Fibroblast of villous mesenchyme (primary cell): ENCODE results near the gene MACROD1. TPM values are rescaled to one million over a fixed set of nuclear protein-coding genes. Genes with fewer than 3 reads are reported as not detected.

Source experiments
- DNase-seq: peaks from one replicate; pipeline ENCODE4 v3.0.0-alpha.2; 2010; ENCODE audit warnings: low read depth
- H3K4me3 ChIP-seq: 2 replicates; pipeline ENCODE4 v1.5.1; 2011; ENCODE audit warnings: low read depth, mild to moderate bottlenecking, low read length
- total RNA-seq: library from RNA; depleted of rRNA; stranded (reverse); fragments of >200 nt; gene quantifications from 2 replicates; pipeline ENCODE4 v1.2.3, GENCODE V29; 2012
- TF ChIP-seq, protein P1 (sequence below): IDR thresholded peaks from 2 replicates; pipeline ENCODE4 v1.5.1; 2012; ENCODE audit warnings: low read depth, mild to moderate bottlenecking, low read length; ENCODE audit not compliant: insufficient read depth

Gene MACROD1
- total RNA-seq, 1 donor, result 8.6 TPM

GRCh38 chr11:64086258-64087123, 79.4 kb downstream of the MACROD1 start:
- no peak overlapping the region for H3K4me3 ChIP-seq
- peak; percentile 56 for DNase-seq
- TF ChIP-seq, protein P1, sequence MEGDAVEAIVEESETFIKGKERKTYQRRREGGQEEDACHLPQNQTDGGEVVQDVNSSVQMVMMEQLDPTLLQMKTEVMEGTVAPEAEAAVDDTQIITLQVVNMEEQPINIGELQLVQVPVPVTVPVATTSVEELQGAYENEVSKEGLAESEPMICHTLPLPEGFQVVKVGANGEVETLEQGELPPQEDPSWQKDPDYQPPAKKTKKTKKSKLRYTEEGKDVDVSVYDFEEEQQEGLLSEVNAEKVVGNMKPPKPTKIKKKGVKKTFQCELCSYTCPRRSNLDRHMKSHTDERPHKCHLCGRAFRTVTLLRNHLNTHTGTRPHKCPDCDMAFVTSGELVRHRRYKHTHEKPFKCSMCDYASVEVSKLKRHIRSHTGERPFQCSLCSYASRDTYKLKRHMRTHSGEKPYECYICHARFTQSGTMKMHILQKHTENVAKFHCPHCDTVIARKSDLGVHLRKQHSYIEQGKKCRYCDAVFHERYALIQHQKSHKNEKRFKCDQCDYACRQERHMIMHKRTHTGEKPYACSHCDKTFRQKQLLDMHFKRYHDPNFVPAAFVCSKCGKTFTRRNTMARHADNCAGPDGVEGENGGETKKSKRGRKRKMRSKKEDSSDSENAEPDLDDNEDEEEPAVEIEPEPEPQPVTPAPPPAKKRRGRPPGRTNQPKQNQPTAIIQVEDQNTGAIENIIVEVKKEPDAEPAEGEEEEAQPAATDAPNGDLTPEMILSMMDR, result no peak

DNA sequence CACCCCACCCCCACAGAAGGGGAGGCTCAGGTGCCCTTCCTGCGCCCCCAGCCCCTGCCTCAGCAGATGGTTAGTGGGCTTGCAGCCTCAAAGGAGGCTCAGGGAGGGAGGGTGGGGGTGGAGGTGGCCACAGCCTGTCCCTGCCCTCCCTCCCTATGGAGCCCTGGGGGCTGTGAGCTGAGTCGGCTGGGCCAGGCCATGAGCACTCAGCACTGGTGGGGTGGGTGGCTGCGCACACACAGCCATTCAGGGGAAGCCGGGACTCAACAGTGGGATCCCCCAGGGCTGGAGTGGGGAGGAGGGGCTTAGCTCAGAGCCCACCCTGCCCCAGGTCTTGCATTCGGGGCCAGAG, 80.0 kb downstream of the MACROD1 start:
- no peak for DNase-seq

DNA sequence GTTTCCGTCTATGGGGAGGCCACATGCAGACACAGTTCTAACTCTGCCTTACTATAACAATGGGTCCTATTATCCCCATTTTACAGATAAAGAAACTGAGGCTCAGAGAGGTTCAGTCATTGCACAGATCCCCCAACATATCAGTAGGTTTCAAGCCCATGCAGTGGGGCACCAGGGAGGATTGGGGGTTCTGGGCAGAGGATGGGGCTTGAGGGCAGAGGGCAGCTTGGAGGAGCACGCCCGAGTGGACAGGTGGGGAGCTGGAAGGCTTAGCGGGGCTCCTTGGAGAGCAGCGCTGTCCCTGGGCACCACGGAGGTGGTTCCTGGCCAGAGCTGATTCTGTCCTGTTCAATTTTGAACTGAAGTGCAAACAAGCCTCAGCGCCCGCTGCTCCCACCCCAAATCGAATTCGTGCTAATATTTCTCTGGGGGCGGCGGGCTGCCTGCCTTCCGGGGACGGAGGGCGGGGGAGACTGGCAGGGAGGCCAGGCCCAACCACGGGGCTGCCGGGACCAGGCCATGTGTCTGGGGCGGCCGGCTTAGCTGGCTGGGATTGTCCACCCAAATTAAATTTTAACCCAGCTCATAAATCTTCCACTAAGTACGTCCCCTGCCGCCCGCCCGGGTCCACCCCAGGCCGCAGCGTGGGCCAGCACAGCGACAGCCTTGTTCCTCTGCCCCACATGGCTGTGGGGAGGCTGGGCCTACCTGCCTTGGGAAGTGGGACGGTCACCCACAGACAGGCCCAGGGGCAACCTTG, 80.8 kb downstream of the MACROD1 start:
- H3K4me3 ChIP-seq, result no peak overlapping the region
- TF ChIP-seq, protein P1, result no peak
- DNase-seq, result no peak

More for the DNA sequence above, 80.0 kb downstream of the MACROD1 start:
- H3K4me3 ChIP-seq, result no peak overlapping the region
- TF ChIP-seq, protein P1, result no peak

DNA sequence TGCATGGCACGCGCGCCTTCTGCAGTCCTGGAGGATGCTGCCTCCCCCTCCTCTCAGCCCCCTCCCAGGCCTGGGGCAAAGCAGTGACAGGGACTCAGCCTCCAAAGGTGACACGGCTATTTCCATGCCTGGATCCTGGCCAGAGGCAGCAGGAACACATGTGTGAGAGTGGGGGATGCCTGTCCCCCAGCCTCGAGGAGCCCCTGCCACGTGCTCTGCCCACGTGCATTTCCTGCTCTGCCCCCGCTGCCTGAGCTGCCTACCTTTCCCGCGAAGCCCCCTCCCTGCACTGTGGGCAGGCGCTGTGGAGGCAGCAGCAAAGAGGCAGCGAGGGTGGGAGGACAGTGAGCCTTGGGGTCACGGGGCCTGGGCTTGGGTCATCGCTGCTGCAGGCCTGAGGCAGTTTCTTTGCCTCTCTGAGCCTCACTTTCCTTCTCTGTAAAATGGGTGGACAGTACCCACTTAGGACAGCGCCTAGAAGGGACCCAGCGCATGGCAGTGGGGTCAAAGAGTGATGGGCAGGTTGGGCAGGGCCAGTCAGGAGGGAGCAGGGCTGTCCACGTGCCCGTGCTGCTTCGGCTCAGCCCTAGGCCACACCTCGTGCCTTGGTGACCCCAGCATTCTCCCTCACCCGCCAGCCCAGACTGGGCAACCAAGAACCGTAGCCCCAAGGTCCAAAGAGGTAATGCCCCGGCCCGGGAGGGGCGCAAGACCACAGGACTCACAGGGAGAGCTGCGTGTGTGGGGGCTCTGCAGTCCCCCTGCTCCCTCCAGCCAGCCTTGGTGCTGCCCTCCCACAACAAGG, 81.6 kb downstream of the MACROD1 start:
- TF ChIP-seq, protein P1, result no peak
- no peak for DNase-seq
- H3K4me3 ChIP-seq, result no peak overlapping the region

DNA sequence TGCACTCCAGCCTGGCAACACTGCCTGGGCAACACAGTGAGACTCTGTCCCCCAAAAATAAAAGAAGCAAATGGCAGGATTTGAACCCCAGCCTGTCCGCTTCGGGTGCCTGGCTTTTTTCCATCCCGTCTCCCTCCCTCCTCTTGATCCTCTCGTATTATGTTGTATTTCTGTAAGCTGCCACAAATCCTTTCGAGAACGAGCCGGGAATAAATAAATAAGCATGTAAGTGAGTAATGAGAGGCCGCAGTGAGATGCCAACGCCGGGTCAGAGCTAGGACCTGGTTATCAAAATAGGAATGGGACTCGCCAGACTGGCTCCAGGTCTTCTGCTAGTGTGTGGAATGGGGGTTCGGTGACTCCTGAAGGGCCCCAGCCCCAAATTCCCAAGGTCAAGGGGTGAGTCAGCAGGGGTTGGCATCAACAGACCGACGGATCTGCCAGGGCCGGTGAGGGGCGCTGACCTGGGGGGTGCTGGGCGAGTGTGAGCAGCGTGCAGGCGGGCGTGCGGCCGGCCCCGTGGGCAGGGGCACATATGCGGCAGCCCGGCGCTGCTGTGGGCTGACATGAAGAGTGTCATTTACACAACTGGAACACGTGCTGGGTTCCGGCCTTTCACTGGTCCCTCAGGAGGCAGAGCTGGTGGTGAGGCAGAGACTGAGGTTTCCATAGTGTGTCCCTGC, 82.4 kb downstream of the MACROD1 start:
- TF ChIP-seq, protein P1, result no peak
- no peak overlapping the region for H3K4me3 ChIP-seq
- no peak for DNase-seq
